Neural crest cell (in vitro differentiated cells): ENCODE results near the gene CAPZB. TPM values are rescaled to one million over a fixed set of nuclear protein-coding genes. Genes with fewer than 3 reads are reported as not detected.

Experiments used
- DNase-seq: peaks from one replicate; pipeline ENCODE4 v3.0.0; 2021; ENCODE audit warnings: low read depth, mixed read lengths, low spot score
- H3K27ac Mint-ChIP-seq: one replicate; pipeline ENCODE4 v1.8.0; 2021; ENCODE audit warnings: mild to moderate bottlenecking, mixed read lengths; ENCODE audit not compliant: unreplicated experiment
- H3K27me3 Mint-ChIP-seq: 2 replicates; pipeline ENCODE4 v1.8.0; 2021; ENCODE audit warnings: low read depth, mild to moderate bottlenecking, mixed read lengths
- H3K36me3 Mint-ChIP-seq: 2 replicates; pipeline ENCODE4 v1.8.0; 2021; ENCODE audit warnings: low read depth, mild to moderate bottlenecking, mixed read lengths
- H3K4me1 Mint-ChIP-seq: 2 replicates; pipeline ENCODE4 v1.8.0; 2021; ENCODE audit warnings: mixed read lengths
- H3K4me3 Mint-ChIP-seq: one replicate; pipeline ENCODE4 v1.8.0; 2021; ENCODE audit warnings: mild to moderate bottlenecking, mixed read lengths
- H3K9me3 Mint-ChIP-seq: 2 replicates; pipeline ENCODE4 v1.8.0; 2021; ENCODE audit warnings: mixed read lengths
- total RNA-seq: library from RNA; stranded (reverse); gene quantifications from 2 replicates; pipeline ENCODE4 v1.2.1, GENCODE V29; 2021
- TF ChIP-seq, protein P1 (sequence below): fragments of 200-600 bp; sonication (generic); conservative IDR thresholded peaks from 2 replicates; pipeline ENCODE4 v1.5.0; 2021; ENCODE audit warnings: antibody characterized with exemption, mild to moderate bottlenecking

CAPZB gene
- total RNA-seq, 1 donor from 2014 or later, result 256 TPM

- DNase-seq, result peak; percentile 75
- Mint-ChIP-seq H3K36me3 (peaks cover 3% of the 10 kb centered on the region), H3K9me3 (no peaks in the 10 kb centered on the region), H3K4me1 (peaks cover 15% of the 10 kb centered on the region), H3K27me3 (no peaks in the 10 kb centered on the region), H3K4me3 (no peak overlapping the region), H3K27ac (no peak overlapping the region)
- TF ChIP-seq, protein P1, sequence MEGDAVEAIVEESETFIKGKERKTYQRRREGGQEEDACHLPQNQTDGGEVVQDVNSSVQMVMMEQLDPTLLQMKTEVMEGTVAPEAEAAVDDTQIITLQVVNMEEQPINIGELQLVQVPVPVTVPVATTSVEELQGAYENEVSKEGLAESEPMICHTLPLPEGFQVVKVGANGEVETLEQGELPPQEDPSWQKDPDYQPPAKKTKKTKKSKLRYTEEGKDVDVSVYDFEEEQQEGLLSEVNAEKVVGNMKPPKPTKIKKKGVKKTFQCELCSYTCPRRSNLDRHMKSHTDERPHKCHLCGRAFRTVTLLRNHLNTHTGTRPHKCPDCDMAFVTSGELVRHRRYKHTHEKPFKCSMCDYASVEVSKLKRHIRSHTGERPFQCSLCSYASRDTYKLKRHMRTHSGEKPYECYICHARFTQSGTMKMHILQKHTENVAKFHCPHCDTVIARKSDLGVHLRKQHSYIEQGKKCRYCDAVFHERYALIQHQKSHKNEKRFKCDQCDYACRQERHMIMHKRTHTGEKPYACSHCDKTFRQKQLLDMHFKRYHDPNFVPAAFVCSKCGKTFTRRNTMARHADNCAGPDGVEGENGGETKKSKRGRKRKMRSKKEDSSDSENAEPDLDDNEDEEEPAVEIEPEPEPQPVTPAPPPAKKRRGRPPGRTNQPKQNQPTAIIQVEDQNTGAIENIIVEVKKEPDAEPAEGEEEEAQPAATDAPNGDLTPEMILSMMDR, result peak; percentile 83
Measured at GRCh38 chr1:19341201-19342061, 143.9 kb downstream of the CAPZB start.

DNA sequence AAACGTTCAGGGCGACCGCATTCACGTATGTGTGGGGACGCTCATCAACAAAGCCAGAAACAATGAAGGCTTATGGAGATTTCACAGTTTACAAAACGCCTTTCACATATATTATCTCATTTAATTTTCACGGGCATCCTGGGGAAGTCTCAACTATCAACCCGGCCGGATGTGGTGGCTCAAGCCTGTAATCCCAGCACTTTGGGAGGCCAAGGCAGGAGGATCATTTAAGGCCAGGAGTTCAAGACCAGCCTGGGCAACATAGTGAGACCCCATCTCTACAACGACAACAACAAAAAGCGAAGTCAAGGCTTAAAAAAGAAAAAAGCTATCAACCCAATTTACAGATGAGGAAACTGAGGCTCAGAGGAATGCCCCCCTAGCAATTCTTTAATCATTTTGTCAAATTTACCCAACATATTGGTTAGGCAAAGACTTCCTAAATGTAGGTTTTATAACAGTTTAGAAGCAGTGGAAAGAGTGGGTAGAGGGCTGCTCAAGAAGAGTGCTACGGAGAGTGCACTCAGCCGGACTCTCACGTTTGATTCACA lies 144.9 kb downstream of the CAPZB start:
- H3K9me3 Mint-ChIP-seq, result no peaks in the 10 kb centered on the region
- no peak for DNase-seq
- no peaks in the 10 kb centered on the region for H3K27me3 Mint-ChIP-seq
- TF ChIP-seq, protein P1, result no peak
- no peak overlapping the region for H3K27ac Mint-ChIP-seq
- H3K4me3 Mint-ChIP-seq, result no peak overlapping the region
- H3K4me1 Mint-ChIP-seq, result peaks cover 15% of the 10 kb centered on the region
- H3K36me3 Mint-ChIP-seq, result peaks cover 3% of the 10 kb centered on the region

- TF ChIP-seq, protein P1, result no peak
- Mint-ChIP-seq H3K36me3 (peaks cover 3% of the 10 kb centered on the region), H3K27me3 (no peaks in the 10 kb centered on the region), H3K27ac (no peak overlapping the region), H3K4me1 (peaks cover 15% of the 10 kb centered on the region), H3K4me3 (peak overlapping the region; percentile 19), H3K9me3 (no peaks in the 10 kb centered on the region)
- DNase-seq, result no peak
Measured at GRCh38 chr1:19339214-19339861, 146.0 kb downstream of the CAPZB start.

GRCh38 chr1:19338323-19338762 lies 147.0 kb downstream of the CAPZB start:
- no peak for DNase-seq
- H3K4me3 Mint-ChIP-seq, result peak overlapping the region; percentile 57

GRCh38 chr1:19337289-19337688 lies 148.1 kb downstream of the CAPZB start:
- TF ChIP-seq, protein P1, result no peak
- no peaks in the 10 kb centered on the region for H3K27me3 Mint-ChIP-seq
- H3K4me1 Mint-ChIP-seq, result peaks cover 15% of the 10 kb centered on the region

More at GRCh38 chr1:19338323-19338762, 147.0 kb downstream of the CAPZB start:
- Mint-ChIP-seq H3K9me3 (no peaks in the 10 kb centered on the region), H3K4me1 (peaks cover 15% of the 10 kb centered on the region), H3K36me3 (peaks cover 3% of the 10 kb centered on the region), H3K27me3 (no peaks in the 10 kb centered on the region), H3K27ac (no peak overlapping the region)
- TF ChIP-seq, protein P1, result peak; percentile 59

More at GRCh38 chr1:19337289-19337688, 148.1 kb downstream of the CAPZB start:
- Mint-ChIP-seq H3K36me3 (peaks cover 3% of the 10 kb centered on the region), H3K27ac (no peak overlapping the region), H3K9me3 (no peaks in the 10 kb centered on the region), H3K4me3 (peak overlapping the region; percentile 34)
- DNase-seq, result no peak
